Measurements from ENCODE around the gene FBXL19.

DNA sequence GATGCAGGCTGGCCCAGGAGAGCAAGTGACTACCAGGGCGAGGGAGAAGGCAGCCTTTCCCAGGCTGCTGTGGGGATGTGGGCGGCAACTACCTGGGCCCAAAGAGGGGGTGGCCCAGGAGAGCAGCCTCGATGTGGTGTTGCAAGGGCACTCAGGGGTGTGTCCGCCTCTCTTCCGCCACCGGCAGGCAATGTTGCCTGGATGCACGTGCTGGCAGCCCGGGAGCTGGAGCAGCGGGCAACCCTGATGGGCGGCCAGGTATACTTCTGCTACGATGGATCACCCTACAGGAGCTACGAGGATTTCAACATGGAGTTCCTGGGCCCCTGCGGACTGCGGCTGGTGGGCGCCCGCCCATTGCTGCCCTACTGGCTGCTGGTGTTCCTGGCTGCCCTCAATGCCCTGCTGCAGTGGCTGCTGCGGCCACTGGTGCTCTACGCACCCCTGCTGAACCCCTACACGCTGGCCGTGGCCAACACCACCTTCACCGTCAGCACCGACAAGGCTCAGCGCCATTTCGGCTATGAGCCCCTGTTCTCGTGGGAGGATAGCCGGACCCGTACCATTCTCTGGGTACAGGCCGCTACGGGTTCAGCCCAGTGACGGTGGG, 64.3 kb downstream of the FBXL19 start:
- TF ChIP-seq CTCF (conservative IDR thresholded peaks at IDR 0.05 in 1 of 2, IDR thresholded peaks at IDR 0.05 in 1 of 2; ENCODE audit: extremely low read depth in 1 of 2, insufficient read depth in 1 of 2, low read depth in 1 of 2, low read length in 2 of 2) (no peak), EZH2 (IDR thresholded peaks at IDR 0.05; ENCODE audit: borderline replicate concordance, low read length) (no peak)
